H1 (cell line): ENCODE measurements around the gene RNF123. TPM values are rescaled to one million over a fixed set of nuclear protein-coding genes. Genes with fewer than 3 reads are reported as not detected.

Experiments used
- CEBPB ChIP-seq: IDR thresholded peaks from 2 replicates; pipeline ENCODE4 v1.6.1; 2012; ENCODE audit warnings: low read depth, low read length
- KDM1A ChIP-seq: fragments of 200-600, 300-600 bp; sonication (generic); IDR thresholded peaks from 2 replicates; pipeline ENCODE4 v1.7.1; 2016; ENCODE audit warnings: mild to moderate bottlenecking, low read length, borderline replicate concordance
- PHF8 ChIP-seq: fragments of 200-600 bp; sonication (generic); conservative IDR thresholded peaks from 2 replicates; pipeline ENCODE4 v1.7.1; 2012; ENCODE audit warnings: low read depth, mild to moderate bottlenecking, inconsistent platforms, low read length, moderate library complexity
- RAD21 ChIP-seq, 2 experiments: IDR thresholded peaks in 1 of 2; conservative IDR thresholded peaks in 1 of 2; 2 replicates each; pipeline ENCODE4 v1.6.1; 2011; ENCODE audit warnings: low read depth in 2 of 2, low read length in 2 of 2, improper control_type of control experiment in 1 of 2, inconsistent platforms in 1 of 2, mild to moderate bottlenecking in 1 of 2, moderate library complexity in 1 of 2
- RXRA ChIP-seq: IDR thresholded peaks from 2 replicates; pipeline ENCODE4 v1.6.1; 2011; ENCODE audit warnings: low read depth, mild to moderate bottlenecking, low read length, moderate library complexity; ENCODE audit not compliant: insufficient read depth
- SIN3A ChIP-seq, 2 experiments: IDR thresholded peaks in 1 of 2; conservative IDR thresholded peaks in 1 of 2; 2 replicates each; pipeline ENCODE4 v1.6.1; 2011 to 2012; ENCODE audit warnings: low read length in 2 of 2, improper control_type of control experiment in 1 of 2, low read depth in 1 of 2, mild to moderate bottlenecking in 1 of 2
- SP4 ChIP-seq: IDR thresholded peaks from 2 replicates; pipeline ENCODE4 v1.6.1; 2012; ENCODE audit warnings: low read length, inconsistent platforms
- SUZ12 ChIP-seq: fragments of 200-600 bp; sonication (generic); IDR thresholded peaks from 2 replicates; pipeline ENCODE4 v1.6.1; 2012; ENCODE audit warnings: mild to moderate bottlenecking, inconsistent platforms, low read length, moderate library complexity, mixed read lengths
- TBP ChIP-seq: IDR thresholded peaks from 2 replicates; pipeline ENCODE4 v1.6.1; 2011; ENCODE audit warnings: low read depth, low read length, improper control_type of control experiment
- TEAD4 ChIP-seq: IDR thresholded peaks from 2 replicates; pipeline ENCODE4 v1.6.1; 2012; ENCODE audit warnings: low read depth, low read length, inconsistent platforms, mixed read lengths
- polyA plus RNA-seq, 7 experiments: library from polyadenylated mRNA; depleted of rRNA in 3 of 7; stranded (reverse) in 5 of 7; unstranded in 2 of 7; fragments of >200 nt in 5 of 7; fragments of 200-250 nt in 2 of 7; gene quantifications; 1 replicate in 5 of 7; 2 replicates in 1 of 7; 4 replicates in 1 of 7; pipeline versions ENCODE4 v1.2.1 to v1.2.3, GENCODE V29; 2011 to 2013; ENCODE audit warnings: missing spikeins in 2 of 7, mixed read lengths in 2 of 7
- total RNA-seq: library from RNA; stranded (reverse); fragmentation: NEBNext Ultra II Directional; extraction: Animal tissue kit (Norgen Biotek cat#: 25700); gene quantifications from 2 replicates; pipeline ENCODE4 v1.2.1, GENCODE V29; 2021
- TF ChIP-seq, protein P1 (sequence below): IDR thresholded peaks from 2 replicates; pipeline ENCODE4 v1.6.1; 2011; ENCODE audit warnings: low read depth, mild to moderate bottlenecking, low read length; ENCODE audit not compliant: insufficient read depth

Gene RNF123
- total and polyA plus RNA-seq, 2 of the 8 experiments (the other 6 are each of a cell fraction or from before 2014, with no cell fraction given), result 30.5 to 57.7 TPM

DNA sequence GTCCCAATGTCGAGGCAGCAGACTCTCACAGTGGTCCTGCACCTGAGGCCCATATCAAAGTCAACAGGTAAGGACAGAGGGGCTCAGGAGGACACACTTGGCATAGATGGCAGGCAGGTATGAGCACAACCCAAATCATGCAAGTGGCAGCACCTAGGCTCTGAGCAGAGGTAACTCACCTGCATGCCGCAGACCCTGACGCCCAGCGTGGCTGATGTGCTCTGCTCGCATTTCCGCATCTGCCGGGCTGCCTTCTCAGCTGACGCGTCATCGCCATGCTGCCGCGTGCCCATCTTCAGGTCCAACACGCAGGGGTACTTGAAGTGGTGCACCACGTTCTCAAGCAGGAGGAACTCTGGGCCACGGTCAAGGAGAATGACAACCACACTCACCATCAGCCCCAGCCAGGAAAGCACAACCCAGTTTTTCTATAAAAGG, 38.6 kb downstream of the RNF123 start (continued):
- TF ChIP-seq CEBPB (no peak), TBP (no peak), TEAD4 (no peak), KDM1A (no peak), SP4 (no peak), RXRA (no peak), SIN3A (conservative IDR thresholded peaks at IDR 0.05 in 1 of 2, IDR thresholded peaks at IDR 0.05 in 1 of 2; ENCODE audit: low read depth in 1 of 2, low read length in 2 of 2) (no peak), SUZ12 (no peak), PHF8 (no peak), RAD21 (IDR thresholded peaks at IDR 0.05 in 1 of 2, conservative IDR thresholded peaks at IDR 0.05 in 1 of 2; ENCODE audit: low read depth in 2 of 2, low read length in 2 of 2) (no peak)
- TF ChIP-seq, protein P1, sequence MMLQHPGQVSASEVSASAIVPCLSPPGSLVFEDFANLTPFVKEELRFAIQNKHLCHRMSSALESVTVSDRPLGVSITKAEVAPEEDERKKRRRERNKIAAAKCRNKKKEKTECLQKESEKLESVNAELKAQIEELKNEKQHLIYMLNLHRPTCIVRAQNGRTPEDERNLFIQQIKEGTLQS, result no peak
